Endothelial cell (in vitro differentiated cells): ENCODE measurements around the gene ANTKMT. TPM values are rescaled to one million over a fixed set of nuclear protein-coding genes. Genes with fewer than 3 reads are reported as not detected.

Experiments used
- DNase-seq: peaks from one replicate; pipeline ENCODE4 v3.0.0; 2021; ENCODE audit warnings: low spot score
- H3K27ac Mint-ChIP-seq: one replicate; pipeline ENCODE4 v1.8.0; 2021; ENCODE audit warnings: mixed read lengths, inconsistent platforms; ENCODE audit not compliant: unreplicated experiment
- H3K27me3 Mint-ChIP-seq: one replicate; pipeline ENCODE4 v1.8.0; 2021; ENCODE audit warnings: mild to moderate bottlenecking, moderate library complexity, mixed read lengths, inconsistent platforms; ENCODE audit not compliant: unreplicated experiment
- H3K36me3 Mint-ChIP-seq: one replicate; pipeline ENCODE4 v1.8.0; 2021; ENCODE audit warnings: mild to moderate bottlenecking, low read depth, mixed read lengths, inconsistent platforms; ENCODE audit not compliant: unreplicated experiment
- H3K4me1 Mint-ChIP-seq: one replicate; pipeline ENCODE4 v1.8.0; 2021; ENCODE audit warnings: mild to moderate bottlenecking, mixed read lengths, inconsistent platforms; ENCODE audit not compliant: unreplicated experiment
- H3K4me3 Mint-ChIP-seq: one replicate; pipeline ENCODE4 v1.8.0; 2021; ENCODE audit warnings: mild to moderate bottlenecking, mixed read lengths, inconsistent platforms; ENCODE audit not compliant: unreplicated experiment
- H3K9me3 Mint-ChIP-seq: one replicate; pipeline ENCODE4 v1.8.0; 2021; ENCODE audit warnings: mixed read lengths, inconsistent platforms; ENCODE audit not compliant: unreplicated experiment
- CTCF ChIP-seq: fragments of 200-600 bp; sonication (generic); IDR thresholded peaks from one replicate; pipeline ENCODE4 v1.5.0; 2021; ENCODE audit warnings: antibody characterized with exemption; ENCODE audit not compliant: unreplicated experiment
- total RNA-seq: library from RNA; stranded (reverse); fragmentation: NEBNext Ultra II Directional; extraction: Animal tissue kit (Norgen Biotek cat#: 25700); gene quantifications from one replicate; pipeline ENCODE4 v1.2.1, GENCODE V29; 2021; ENCODE audit not compliant: unreplicated experiment

Gene ANTKMT
- total RNA-seq, 1 donor from 2014 or later: 11.1 TPM

- H3K4me3 Mint-ChIP-seq: peak overlapping the region; percentile 72
- H3K9me3 Mint-ChIP-seq: no peaks in the 10 kb centered on the region
- no peak for DNase-seq
- H3K27me3 Mint-ChIP-seq: peaks cover 8% of the 10 kb centered on the region
- TF ChIP-seq CTCF: no peak
- H3K36me3 Mint-ChIP-seq: peaks cover 19% of the 10 kb centered on the region
- peaks cover 23% of the 10 kb centered on the region for H3K4me1 Mint-ChIP-seq
- H3K27ac Mint-ChIP-seq: peak overlapping the region; percentile 73
Observed at GRCh38 chr16:734981-735881, 14.3 kb downstream of the ANTKMT start.

- Mint-ChIP-seq H3K27me3 (peaks cover 8% of the 10 kb centered on the region), H3K36me3 (peaks cover 19% of the 10 kb centered on the region), H3K27ac (no peak overlapping the region), H3K9me3 (no peaks in the 10 kb centered on the region), H3K4me3 (no peak overlapping the region), H3K4me1 (peaks cover 23% of the 10 kb centered on the region)
- TF ChIP-seq CTCF: no peak
- DNase-seq: no peak
Observed at GRCh38 chr16:735982-736453, 15.1 kb downstream of the ANTKMT start.

GRCh38 chr16:736936-737481, 16.1 kb downstream of the ANTKMT start:
- no peak for DNase-seq
- H3K36me3 Mint-ChIP-seq: peaks cover 18% of the 10 kb centered on the region
- no peak overlapping the region for H3K4me3 Mint-ChIP-seq
- H3K4me1 Mint-ChIP-seq: peaks cover 23% of the 10 kb centered on the region
- TF ChIP-seq CTCF: no peak
- H3K27me3 Mint-ChIP-seq: peaks cover 8% of the 10 kb centered on the region
- no peak overlapping the region for H3K27ac Mint-ChIP-seq
- no peaks in the 10 kb centered on the region for H3K9me3 Mint-ChIP-seq

- Mint-ChIP-seq H3K36me3 (peaks cover 10% of the 10 kb centered on the region), H3K4me1 (peaks cover 23% of the 10 kb centered on the region), H3K9me3 (no peaks in the 10 kb centered on the region), H3K27me3 (peaks cover 6% of the 10 kb centered on the region), H3K4me3 (peak overlapping the region; percentile 85), H3K27ac (peak overlapping the region; percentile 36)
- no peak for TF ChIP-seq CTCF
- no peak for DNase-seq
Observed at GRCh38 chr16:739560-740458, 18.9 kb downstream of the ANTKMT start.
